Measurements from ENCODE around the gene CLMP. TPM values are rescaled to one million over a fixed set of nuclear protein-coding genes. Genes with fewer than 3 reads are reported as not detected.
"Not testable (repeated sequence)": the region's sequence is repeated elsewhere in the genome, so short reads cannot be mapped to it uniquely, and the experiment has no call there.

CLMP gene
- total RNA-seq, 2 donors from 2014 or later, result 0.66 to 0.67 TPM

GRCh38 chr11:123063826-123064657, 131.0 kb downstream of the CLMP start:
- peak; percentile 15 for ATAC-seq (replicated peaks)
- Mint-ChIP-seq H3K27me3 (no peaks in the 10 kb centered on the region), H3K9me3 (no peaks in the 10 kb centered on the region), H3K27ac (peak overlapping the region; percentile 100), H3K4me1 (peaks cover 22% of the 10 kb centered on the region), H3K36me3 (ENCODE audit: low read depth) (peaks cover 62% of the 10 kb centered on the region), H3K4me3 (peak overlapping the region; percentile 100)

GRCh38 chr11:123062892-123063825, 131.9 kb downstream of the CLMP start:
- Mint-ChIP-seq H3K4me3 (peak overlapping the region; percentile 100), H3K27me3 (no peaks in the 10 kb centered on the region), H3K4me1 (peaks cover 20% of the 10 kb centered on the region), H3K9me3 (no peaks in the 10 kb centered on the region), H3K27ac (peak overlapping the region; percentile 100), H3K36me3 (ENCODE audit: low read depth) (peaks cover 71% of the 10 kb centered on the region)
- ATAC-seq (replicated peaks), result no peak

GRCh38 chr11:123062158-123062891, 132.7 kb downstream of the CLMP start:
- Mint-ChIP-seq H3K36me3 (ENCODE audit: low read depth) (peaks cover 79% of the 10 kb centered on the region), H3K27ac (peak overlapping the region; percentile 100), H3K27me3 (no peaks in the 10 kb centered on the region), H3K4me3 (peak overlapping the region; percentile 100), H3K9me3 (no peaks in the 10 kb centered on the region), H3K4me1 (peaks cover 26% of the 10 kb centered on the region)
- ATAC-seq (replicated peaks), result peak; percentile 89

- Mint-ChIP-seq H3K4me1 (peaks cover 33% of the 10 kb centered on the region), H3K27ac (peak within 1 kb of the TSS; percentile 100), H3K4me3 (peak within 1 kb of the TSS; percentile 100), H3K9me3 (no peaks in the 10 kb centered on the region), H3K36me3 (ENCODE audit: low read depth) (peaks cover 87% of the 10 kb centered on the region), H3K27me3 (no peaks in the 10 kb centered on the region)
- ATAC-seq (replicated peaks), result peak; percentile 0
Measured at GRCh38 chr11:123061403-123062157, 133.5 kb downstream of the CLMP start, which contains the start of gene HSPA8. TSS of gene HSPA8 (minus strand) at chr11:123062136. CDS start at chr11:123061324, 812 bp downstream.

GRCh38 chr11:123060277-123061000, 134.6 kb downstream of the CLMP start:
- Mint-ChIP-seq H3K9me3 (no peaks in the 10 kb centered on the region), H3K4me3 (peak overlapping the region; percentile 100), H3K27me3 (no peaks in the 10 kb centered on the region), H3K27ac (peak overlapping the region; percentile 100), H3K4me1 (peaks cover 26% of the 10 kb centered on the region), H3K36me3 (ENCODE audit: low read depth) (peaks cover 92% of the 10 kb centered on the region)
- ATAC-seq (replicated peaks), result no peak

GRCh38 chr11:123059041-123059920, 135.8 kb downstream of the CLMP start:
- not testable (repeated sequence) for H3K27me3 Mint-ChIP-seq; ATAC-seq (replicated peaks); H3K9me3 Mint-ChIP-seq
- peak overlapping the region; percentile 100 for H3K27ac Mint-ChIP-seq
- H3K4me3 Mint-ChIP-seq, result peak overlapping the region; percentile 100
- peaks cover 23% of the 10 kb centered on the region for H3K4me1 Mint-ChIP-seq
- peaks cover 97% of the 10 kb centered on the region for H3K36me3 Mint-ChIP-seq (ENCODE audit: low read depth)

GRCh38 chr11:123057661-123058305, 137.3 kb downstream of the CLMP start:
- Mint-ChIP-seq H3K27me3 (no peaks in the 10 kb centered on the region), H3K9me3 (no peaks in the 10 kb centered on the region), H3K27ac (peak overlapping the region; percentile 100), H3K4me3 (peak overlapping the region; percentile 100), H3K4me1 (peaks cover 24% of the 10 kb centered on the region), H3K36me3 (ENCODE audit: low read depth) (peaks cover 97% of the 10 kb centered on the region)
- ATAC-seq (replicated peaks), result no peak

- peaks cover 89% of the 10 kb centered on the region for H3K36me3 Mint-ChIP-seq (ENCODE audit: low read depth)
- H3K9me3 Mint-ChIP-seq, result no peaks in the 10 kb centered on the region
- peak overlapping the region; percentile 100 for H3K27ac Mint-ChIP-seq
- peaks cover 24% of the 10 kb centered on the region for H3K4me1 Mint-ChIP-seq
- H3K27me3 Mint-ChIP-seq, result no peaks in the 10 kb centered on the region
- peak overlapping the region; percentile 100 for H3K4me3 Mint-ChIP-seq
- ATAC-seq (replicated peaks), result no peak
Measured at GRCh38 chr11:123056835-123057491, 138.1 kb downstream of the CLMP start.

GRCh38 chr11:123055191-123055901, 139.7 kb downstream of the CLMP start:
- Mint-ChIP-seq H3K4me3 (peak overlapping the region; percentile 100), H3K36me3 (ENCODE audit: low read depth) (peaks cover 73% of the 10 kb centered on the region), H3K9me3 (no peaks in the 10 kb centered on the region), H3K4me1 (peaks cover 28% of the 10 kb centered on the region), H3K27ac (peak overlapping the region; percentile 63), H3K27me3 (no peaks in the 10 kb centered on the region)
- ATAC-seq (replicated peaks), result no peak

- H3K27me3 Mint-ChIP-seq, result no peaks in the 10 kb centered on the region
- H3K27ac Mint-ChIP-seq, result peak overlapping the region; percentile 62
- no peaks in the 10 kb centered on the region for H3K9me3 Mint-ChIP-seq
- no peak overlapping the region for H3K4me3 Mint-ChIP-seq
- H3K36me3 Mint-ChIP-seq (ENCODE audit: low read depth), result peaks cover 65% of the 10 kb centered on the region
- ATAC-seq (replicated peaks), result peak; percentile 77
- peaks cover 28% of the 10 kb centered on the region for H3K4me1 Mint-ChIP-seq
Measured at GRCh38 chr11:123054301-123055065, 140.6 kb downstream of the CLMP start.
